PC-3 (cell line): ENCODE measurements around the gene LCE6A.

Experiments used
- EZH2 ChIP-seq: fragments of 300-600 bp; sonication (generic); IDR thresholded peaks from one replicate; pipeline ENCODE4 v1.6.1; 2017; ENCODE audit warnings: antibody characterized with exemption, mild to moderate bottlenecking, low read length; ENCODE audit not compliant: unreplicated experiment
- EZH2phosphoT487 ChIP-seq: fragments of 300-600 bp; sonication (generic); IDR thresholded peaks from 2 replicates; pipeline ENCODE4 v1.6.1; 2018; ENCODE audit warnings: mild to moderate bottlenecking, antibody characterized with exemption, low read length, borderline replicate concordance
- TF ChIP-seq, protein P1 (sequence below): fragments of 300-600 bp; sonication (generic); conservative IDR thresholded peaks from 2 replicates; pipeline ENCODE4 v1.5.1; 2017; ENCODE audit warnings: antibody characterized with exemption, low read depth, mild to moderate bottlenecking, low read length

DNA sequence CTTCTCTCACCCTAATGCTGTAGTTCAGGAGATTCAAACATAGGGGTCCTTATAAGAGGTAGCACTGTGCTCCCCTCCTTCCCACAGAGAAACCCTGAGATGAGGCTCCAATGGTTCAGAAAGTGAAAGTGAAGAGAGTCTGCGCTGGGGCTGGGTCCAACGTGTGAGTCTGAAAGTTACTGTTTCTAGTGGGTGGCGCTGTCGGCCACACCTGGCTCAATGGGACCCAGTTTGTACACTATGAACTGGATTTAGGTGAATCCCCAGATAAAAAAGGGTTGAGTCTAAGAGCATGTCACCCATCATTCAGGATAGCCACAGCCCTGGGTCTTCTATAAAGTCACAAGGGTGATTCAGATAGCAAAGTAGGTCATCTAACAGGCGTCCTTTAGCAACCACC is 38.3 kb downstream of the LCE6A start:
- TF ChIP-seq, protein P1, sequence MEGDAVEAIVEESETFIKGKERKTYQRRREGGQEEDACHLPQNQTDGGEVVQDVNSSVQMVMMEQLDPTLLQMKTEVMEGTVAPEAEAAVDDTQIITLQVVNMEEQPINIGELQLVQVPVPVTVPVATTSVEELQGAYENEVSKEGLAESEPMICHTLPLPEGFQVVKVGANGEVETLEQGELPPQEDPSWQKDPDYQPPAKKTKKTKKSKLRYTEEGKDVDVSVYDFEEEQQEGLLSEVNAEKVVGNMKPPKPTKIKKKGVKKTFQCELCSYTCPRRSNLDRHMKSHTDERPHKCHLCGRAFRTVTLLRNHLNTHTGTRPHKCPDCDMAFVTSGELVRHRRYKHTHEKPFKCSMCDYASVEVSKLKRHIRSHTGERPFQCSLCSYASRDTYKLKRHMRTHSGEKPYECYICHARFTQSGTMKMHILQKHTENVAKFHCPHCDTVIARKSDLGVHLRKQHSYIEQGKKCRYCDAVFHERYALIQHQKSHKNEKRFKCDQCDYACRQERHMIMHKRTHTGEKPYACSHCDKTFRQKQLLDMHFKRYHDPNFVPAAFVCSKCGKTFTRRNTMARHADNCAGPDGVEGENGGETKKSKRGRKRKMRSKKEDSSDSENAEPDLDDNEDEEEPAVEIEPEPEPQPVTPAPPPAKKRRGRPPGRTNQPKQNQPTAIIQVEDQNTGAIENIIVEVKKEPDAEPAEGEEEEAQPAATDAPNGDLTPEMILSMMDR: no peak
- TF ChIP-seq EZH2: no peak
- no peak for TF ChIP-seq EZH2phosphoT487
